ENCODE data around the gene DEK. TPM values are rescaled to one million over a fixed set of nuclear protein-coding genes. Genes with fewer than 3 reads are reported as not detected.
A peak's percentile ranks its signal among the peaks of the same experiment; 100 is the strongest.

DEK gene
- total and polyA plus RNA-seq, 2 of the 13 experiments (the other 11 are each of a cell fraction or from before 2014, with no cell fraction given), result 53.2 to 276 TPM

DNA sequence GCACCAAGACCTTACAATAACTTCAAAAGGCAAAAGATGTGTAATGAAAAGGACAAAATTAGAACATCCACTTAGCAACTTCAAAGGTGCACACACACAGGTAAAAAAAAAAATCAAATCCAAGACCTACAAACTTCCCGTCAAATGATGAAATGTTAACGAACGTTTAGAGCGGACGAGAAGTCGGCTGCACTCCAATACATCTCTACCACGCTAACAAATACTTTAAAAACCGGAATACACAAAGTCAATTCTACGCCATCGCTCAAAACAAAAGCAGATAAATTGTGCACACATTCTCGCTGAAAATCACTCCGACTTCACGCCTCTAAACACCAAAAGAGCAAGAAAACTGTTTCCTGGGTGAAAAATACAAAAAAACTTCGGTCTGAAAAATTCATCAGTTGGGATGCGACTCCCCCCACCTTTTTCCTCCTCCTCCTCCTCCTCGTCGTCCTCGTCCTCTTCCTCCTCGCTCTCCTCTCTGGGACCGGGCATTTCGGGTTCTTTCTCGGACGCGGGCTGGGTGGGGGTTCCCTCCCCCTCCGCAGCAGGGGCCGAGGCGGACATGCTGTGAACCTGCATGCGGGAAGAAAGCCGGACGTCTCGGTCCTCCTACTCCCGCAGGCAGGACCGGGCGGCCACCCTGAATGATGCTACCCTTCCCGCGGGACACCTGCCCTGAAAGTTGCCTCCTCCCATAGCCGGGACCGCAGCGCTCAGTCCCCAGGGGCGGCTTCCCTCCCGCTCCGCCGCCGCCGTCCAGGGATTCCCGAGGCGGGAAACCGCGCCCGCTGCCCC is 712 bp downstream of the DEK start (continued):
- TF ChIP-seq, protein P1, sequence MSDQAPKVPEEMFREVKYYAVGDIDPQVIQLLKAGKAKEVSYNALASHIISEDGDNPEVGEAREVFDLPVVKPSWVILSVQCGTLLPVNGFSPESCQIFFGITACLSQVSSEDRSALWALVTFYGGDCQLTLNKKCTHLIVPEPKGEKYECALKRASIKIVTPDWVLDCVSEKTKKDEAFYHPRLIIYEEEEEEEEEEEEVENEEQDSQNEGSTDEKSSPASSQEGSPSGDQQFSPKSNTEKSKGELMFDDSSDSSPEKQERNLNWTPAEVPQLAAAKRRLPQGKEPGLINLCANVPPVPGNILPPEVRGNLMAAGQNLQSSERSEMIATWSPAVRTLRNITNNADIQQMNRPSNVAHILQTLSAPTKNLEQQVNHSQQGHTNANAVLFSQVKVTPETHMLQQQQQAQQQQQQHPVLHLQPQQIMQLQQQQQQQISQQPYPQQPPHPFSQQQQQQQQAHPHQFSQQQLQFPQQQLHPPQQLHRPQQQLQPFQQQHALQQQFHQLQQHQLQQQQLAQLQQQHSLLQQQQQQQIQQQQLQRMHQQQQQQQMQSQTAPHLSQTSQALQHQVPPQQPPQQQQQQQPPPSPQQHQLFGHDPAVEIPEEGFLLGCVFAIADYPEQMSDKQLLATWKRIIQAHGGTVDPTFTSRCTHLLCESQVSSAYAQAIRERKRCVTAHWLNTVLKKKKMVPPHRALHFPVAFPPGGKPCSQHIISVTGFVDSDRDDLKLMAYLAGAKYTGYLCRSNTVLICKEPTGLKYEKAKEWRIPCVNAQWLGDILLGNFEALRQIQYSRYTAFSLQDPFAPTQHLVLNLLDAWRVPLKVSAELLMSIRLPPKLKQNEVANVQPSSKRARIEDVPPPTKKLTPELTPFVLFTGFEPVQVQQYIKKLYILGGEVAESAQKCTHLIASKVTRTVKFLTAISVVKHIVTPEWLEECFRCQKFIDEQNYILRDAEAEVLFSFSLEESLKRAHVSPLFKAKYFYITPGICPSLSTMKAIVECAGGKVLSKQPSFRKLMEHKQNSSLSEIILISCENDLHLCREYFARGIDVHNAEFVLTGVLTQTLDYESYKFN (CRISPR knock-in tag; conservative IDR thresholded peaks at IDR 0.05), result 0 out of 2 replicates have a peak, but pooled peaks have one; percentile 12
- TF ChIP-seq SALL2 (CRISPR knock-in tag; IDR thresholded peaks at IDR 0.05) (peak; percentile 22; the same call in 1 of the 2 replicates), ZNF709 (CRISPR knock-in tag; IDR thresholded peaks at IDR 0.05) (peak; percentile 21; the same call in 1 of the 2 replicates), SRSF1 (optimal IDR thresholded peaks at IDR 0.05; ENCODE audit: low read depth, low read length) (peak; percentile 29), ZNF607 (CRISPR knock-in tag; IDR thresholded peaks at IDR 0.05; ENCODE audit: borderline replicate concordance) (0 out of 2 replicates have a peak, but pooled peaks have one; percentile 11), REPIN1 (CRISPR knock-in tag; IDR thresholded peaks at IDR 0.05; ENCODE audit: borderline replicate concordance, low read depth) (no peak; the same call in 1 of the 2 replicates), KLF16 (CRISPR knock-in tag; IDR thresholded peaks at IDR 0.05) (peak in 1 of 2 experiments; percentile 14; a peak in 1 of 4 replicates), HDAC1 (CRISPR knock-in tag; IDR thresholded peaks at IDR 0.05) (peak; percentile 9; the same call in 1 of the 2 replicates), ZNF441 (CRISPR knock-in tag; IDR thresholded peaks at IDR 0.05; ENCODE audit: borderline replicate concordance) (no peak), ZNF264 (CRISPR knock-in tag; IDR thresholded peaks at IDR 0.05) (0 out of 2 replicates have a peak, but pooled peaks have one; percentile 21), FIP1L1 (IDR thresholded peaks at IDR 0.05; ENCODE audit: borderline replicate concordance, insufficient read depth, low read depth, low read length) (0 out of 2 replicates have a peak, but pooled peaks have one; percentile 39), THAP11 (CRISPR knock-in tag; IDR thresholded peaks at IDR 0.05) (no peak), ATF7-NPFF (CRISPR knock-in tag; IDR thresholded peaks at IDR 0.05; ENCODE audit: low read depth) (peak; percentile 17; the same call in 1 of the 2 replicates), ZBTB38 (CRISPR knock-in tag; IDR thresholded peaks at IDR 0.05) (0 out of 2 replicates have a peak, but pooled peaks have one; percentile 18), ZNF569 (CRISPR knock-in tag; IDR thresholded peaks at IDR 0.05; ENCODE audit: borderline replicate concordance) (peak; percentile 56; the same call in 1 of the 2 replicates), SRY (CRISPR knock-in tag; IDR thresholded peaks at IDR 0.05) (0 out of 2 replicates have a peak, but pooled peaks have one; percentile 69), ZSCAN25 (CRISPR knock-in tag; IDR thresholded peaks at IDR 0.05) (0 out of 2 replicates have a peak, but pooled peaks have one; percentile 4), RNF2 (conservative IDR thresholded peaks at IDR 0.05; ENCODE audit: low read depth) (0 out of 2 replicates have a peak, but pooled peaks have one; percentile 24), CHCHD3 (CRISPR knock-in tag; IDR thresholded peaks at IDR 0.05) (0 out of 2 replicates have a peak, but pooled peaks have one; percentile 4), ZNF343 (CRISPR knock-in tag; IDR thresholded peaks at IDR 0.05) (no peak), SIN3B (IDR thresholded peaks at IDR 0.05; ENCODE audit: low read length) (no peak), KDM5B (CRISPR knock-in tag; IDR thresholded peaks at IDR 0.05; ENCODE audit: borderline replicate concordance) (peak; percentile 37; the same call in 1 of the 2 replicates), HNRNPK (IDR thresholded peaks at IDR 0.05; ENCODE audit: low read depth, low read length, poor library complexity, severe bottlenecking) (peak; percentile 36), ZBTB7A (CRISPR knock-in tag; IDR thresholded peaks at IDR 0.05) (no peak)
- TF ChIP-seq, protein P2, sequence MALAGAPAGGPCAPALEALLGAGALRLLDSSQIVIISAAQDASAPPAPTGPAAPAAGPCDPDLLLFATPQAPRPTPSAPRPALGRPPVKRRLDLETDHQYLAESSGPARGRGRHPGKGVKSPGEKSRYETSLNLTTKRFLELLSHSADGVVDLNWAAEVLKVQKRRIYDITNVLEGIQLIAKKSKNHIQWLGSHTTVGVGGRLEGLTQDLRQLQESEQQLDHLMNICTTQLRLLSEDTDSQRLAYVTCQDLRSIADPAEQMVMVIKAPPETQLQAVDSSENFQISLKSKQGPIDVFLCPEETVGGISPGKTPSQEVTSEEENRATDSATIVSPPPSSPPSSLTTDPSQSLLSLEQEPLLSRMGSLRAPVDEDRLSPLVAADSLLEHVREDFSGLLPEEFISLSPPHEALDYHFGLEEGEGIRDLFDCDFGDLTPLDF (CRISPR knock-in tag; IDR thresholded peaks at IDR 0.05), result peak; percentile 30; the same call in 1 of the 2 replicates
